ENCODE measurements around the gene TBL1X. TPM values are rescaled to one million over a fixed set of nuclear protein-coding genes. Genes with fewer than 3 reads are reported as not detected.
"Not testable (repeated sequence)": the region's sequence is repeated elsewhere in the genome, so short reads cannot be mapped to it uniquely, and the experiment has no call there.

TBL1X gene
- total RNA-seq, 1 donor from 2014 or later: 11.4 TPM

DNA sequence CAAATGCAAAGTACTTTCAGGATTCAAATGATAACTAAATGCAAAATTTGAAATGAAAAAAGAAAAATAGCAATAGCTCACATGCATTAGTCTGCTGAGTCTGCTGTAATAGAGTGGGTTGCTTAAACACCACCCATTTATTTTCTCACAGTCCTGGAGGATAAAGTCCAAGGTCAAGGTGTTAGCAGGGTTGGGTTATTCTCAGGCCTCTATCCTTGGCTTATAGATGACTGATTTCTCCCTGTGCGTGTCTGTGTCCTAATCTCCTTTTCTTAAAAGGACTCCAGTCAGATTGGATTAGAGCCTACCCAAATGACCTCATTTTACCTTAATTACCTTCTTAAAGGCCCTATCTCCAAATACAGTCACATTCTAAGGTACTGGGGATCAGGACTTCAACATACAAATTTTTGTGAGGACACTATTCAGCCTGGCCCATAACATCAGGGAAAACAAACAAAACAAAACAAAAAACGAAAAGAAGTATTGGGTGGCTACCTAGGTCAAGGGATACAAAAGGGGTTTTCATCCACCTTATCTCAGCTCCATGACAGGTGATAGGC lies 6.3 kb upstream of the TBL1X start:
- DNase-seq (ENCODE audit: low read depth): no peak

DNA sequence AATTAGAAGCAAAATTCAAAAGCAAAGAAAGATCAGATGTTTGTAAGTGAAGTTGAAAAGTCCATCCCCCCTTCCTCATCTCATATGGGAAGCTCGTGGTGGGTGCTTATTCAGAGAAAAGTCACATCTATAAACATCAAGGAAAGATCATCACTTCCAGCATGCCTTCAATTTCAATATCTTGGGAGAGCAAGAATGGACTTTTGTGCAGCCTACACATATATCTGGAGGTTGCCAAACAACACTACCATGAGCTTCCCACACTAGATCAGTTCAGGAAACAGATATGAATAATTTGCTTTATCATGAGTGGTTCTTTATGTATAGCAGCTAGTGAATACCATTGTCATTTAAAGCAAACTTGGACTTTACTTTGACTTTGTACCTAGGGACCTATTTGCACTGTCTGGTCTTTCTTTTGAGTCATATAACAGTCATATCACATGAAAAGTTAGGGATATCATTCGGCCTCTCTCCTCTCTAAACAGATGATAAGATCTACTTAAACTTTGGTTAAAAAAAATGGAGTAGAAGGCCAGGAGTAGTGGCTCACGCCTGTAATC lies 5.6 kb upstream of the TBL1X start:
- no peak for DNase-seq (ENCODE audit: low read depth)

DNA sequence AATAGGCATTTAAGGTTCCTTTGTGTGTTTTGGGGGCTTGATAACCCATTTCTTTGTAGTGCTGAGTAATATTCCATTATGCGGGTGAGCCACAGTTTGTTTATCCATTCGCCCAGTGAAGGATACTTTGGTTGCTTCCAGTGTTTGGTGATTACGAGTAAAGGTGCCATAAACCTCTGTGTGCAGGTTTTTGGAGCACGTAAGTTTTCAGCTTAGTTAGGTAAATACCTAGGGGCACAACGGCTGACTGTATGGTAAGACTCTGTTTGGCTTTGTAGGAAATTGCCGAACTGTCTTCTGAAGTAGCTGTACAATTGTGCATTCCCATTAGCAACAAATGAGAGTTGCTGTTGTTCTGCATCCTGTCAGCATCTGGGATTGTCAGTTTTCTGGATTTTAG lies 3.8 kb upstream of the TBL1X start:
- DNase-seq (ENCODE audit: low read depth): no peak

DNA sequence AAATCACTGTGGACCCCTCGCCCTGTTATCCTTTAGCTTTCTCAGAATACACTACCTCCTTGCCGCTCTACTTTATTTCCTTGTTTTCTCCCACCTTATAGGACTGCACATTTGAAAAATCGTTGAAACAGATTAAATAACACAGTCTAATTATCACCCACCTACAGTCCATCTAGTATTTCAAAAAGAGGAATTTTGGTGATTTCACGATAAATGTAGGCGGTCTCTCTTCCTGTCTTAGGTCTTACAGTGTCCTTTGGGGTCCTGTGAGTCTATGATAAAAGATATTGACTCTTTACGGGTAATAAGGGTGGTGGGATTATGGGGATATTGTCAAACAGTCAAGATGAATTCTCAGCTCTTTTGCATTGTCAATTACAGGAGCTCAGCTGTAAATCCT lies 2.4 kb upstream of the TBL1X start:
- no peak for DNase-seq (ENCODE audit: low read depth)

DNA sequence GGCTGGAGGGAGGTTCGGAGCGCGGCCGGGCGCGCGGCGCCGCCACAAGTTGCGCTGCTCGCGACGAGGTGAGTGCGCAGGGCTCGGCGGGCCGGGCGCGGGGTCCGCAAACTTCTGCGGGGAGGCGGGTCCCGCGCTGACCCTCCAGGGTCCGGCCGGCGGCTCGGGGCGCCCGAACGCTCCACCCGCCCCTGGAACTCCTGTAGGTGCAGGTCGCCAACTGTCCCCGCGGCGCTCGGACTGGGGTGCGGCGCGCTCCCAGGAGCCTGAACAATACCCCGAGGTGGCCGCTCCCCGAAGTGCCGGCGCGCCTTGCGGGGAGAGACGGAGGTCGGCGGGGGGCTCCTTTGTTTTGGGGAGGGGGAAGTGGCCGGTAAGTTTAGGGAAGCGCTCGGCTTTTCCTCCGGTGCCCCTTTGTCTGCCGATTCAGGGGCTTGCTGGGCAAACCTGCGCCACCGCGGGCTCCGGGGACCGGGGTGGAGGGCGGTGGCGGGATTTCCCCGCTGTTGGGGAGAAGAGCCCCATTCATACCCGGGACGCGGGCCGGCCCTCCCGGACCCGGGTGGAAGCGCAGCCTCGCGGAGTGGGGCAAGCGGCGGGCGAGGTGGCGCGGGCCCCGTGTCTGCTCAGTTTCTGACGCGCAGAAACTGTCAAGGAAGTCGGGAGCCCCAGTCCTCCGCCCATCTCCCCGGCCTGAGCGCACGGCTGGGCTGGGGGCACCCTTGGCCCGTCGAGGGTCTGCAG lies 694 bp downstream of the TBL1X start:
- peak; percentile 13 for DNase-seq (ENCODE audit: low read depth)

DNA sequence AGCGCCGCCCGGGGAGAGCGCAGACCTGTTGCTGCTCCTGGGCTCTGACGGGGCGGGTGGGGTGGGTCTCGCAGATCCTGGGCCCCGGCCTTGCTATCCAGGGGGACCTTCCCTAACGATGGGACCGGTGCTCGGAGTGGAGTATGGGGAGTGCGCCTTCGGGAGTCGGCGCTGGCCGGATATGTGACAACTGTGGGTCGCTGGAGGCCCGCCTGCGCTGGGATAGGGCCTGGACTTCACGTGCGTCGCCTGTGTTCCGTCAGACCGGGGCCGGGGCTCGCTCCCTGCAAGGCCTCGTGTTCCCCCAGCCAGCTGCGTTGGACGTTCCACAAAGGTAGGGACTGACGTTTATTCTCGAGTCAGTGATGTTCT lies 1.3 kb downstream of the TBL1X start:
- peak; percentile 28 for DNase-seq (ENCODE audit: low read depth)

DNA sequence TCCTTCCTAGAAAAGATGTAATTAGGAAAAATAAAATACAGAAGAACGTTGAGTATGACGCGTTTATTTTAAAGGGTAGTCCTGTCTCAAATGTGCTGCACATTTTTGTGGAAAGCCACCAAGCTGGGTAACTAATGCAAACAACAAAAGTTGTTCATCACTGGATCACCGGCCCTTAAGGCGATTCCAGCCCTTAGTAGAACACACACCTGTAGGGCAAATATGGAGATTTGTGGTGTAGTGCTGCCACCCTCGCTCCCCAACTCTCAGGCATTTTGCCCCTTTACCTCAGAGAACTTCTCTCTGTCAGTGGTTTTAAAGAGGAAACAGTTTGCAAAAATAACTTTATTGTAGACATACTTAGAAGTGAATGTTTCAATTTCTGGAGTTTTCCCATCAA lies 1.9 kb downstream of the TBL1X start:
- no peak for DNase-seq (ENCODE audit: low read depth)

DNA sequence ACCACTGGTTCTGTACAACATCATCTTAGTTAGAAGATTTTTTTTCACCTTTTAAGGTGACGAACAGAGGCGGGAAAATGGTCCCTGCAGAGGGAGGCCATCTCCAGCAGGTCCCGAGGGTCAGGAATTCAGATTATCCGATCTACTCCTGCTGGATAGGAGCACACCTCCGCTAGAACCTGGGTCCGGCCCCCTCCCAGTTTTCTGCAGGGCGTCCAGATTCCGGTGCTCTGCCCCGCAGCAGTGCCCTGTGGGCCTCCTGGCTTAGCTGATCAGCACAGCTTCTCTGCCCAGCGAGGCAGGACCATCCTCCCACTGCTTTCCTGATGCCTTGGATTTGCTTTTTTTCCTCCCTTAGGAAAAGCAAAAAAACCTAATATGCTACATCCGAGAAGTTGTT lies 2.3 kb downstream of the TBL1X start:
- DNase-seq (ENCODE audit: low read depth): no peak

DNA sequence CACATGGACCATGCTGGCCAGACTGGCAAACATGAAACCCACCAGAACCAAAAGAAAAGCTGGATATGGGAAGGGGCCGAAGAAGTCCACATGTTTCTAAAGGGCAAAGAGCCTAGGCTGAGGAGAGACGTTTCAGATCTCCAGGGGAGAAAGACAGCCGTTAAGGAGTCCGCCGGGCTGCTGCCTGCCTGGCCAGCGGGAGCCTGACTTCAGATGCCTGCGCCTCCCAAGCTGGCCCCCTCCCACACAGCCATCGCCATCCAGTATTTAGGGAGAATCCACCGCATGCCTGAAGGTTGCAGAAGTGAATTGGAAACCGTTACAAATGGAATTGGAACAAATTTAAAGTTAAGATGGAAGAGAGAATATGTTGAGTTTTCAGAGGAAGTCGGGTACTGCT lies 2.9 kb downstream of the TBL1X start:
- DNase-seq (ENCODE audit: low read depth): no peak

DNA sequence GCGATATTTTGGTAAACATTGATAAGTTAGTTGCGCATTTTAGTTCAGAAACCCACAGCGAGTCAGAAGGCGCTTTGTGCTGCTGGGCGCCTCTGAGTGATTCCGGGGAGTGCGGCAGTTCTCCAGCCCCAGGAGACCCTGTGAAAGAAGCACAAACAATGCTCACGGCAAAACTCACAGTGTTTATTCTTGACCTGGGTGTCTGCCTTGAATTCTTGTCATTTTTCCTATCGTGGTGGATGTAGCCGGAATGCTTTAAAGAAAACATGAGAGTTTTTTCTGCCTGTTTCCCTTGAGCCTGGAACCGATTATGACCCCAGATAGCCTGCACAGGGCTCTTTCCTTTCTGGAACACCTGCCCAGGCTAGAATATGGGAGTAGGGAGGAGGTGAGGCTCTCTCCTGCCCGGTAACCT lies 6.7 kb downstream of the TBL1X start:
- DNase-seq (ENCODE audit: low read depth): no peak

DNA sequence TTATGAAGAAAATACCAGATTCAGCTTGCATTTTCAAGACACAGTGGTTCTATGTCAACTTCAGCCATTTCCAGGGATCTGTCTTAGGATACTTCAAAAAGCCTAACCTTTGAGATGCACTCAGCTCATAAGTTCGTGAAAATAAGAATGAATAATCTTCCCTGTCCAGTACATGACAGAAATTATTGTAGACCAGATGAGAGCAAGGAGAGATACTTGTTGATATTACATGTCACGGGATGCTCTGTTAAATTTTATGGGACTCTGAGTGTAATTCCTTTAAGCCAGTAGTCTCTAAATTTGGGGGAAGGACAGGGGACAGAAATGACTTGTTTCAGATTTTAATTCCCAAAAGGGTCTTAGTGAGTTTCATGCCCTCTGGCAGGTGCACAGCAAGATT lies 8.8 kb downstream of the TBL1X start:
- no peak for DNase-seq (ENCODE audit: low read depth)

DNA sequence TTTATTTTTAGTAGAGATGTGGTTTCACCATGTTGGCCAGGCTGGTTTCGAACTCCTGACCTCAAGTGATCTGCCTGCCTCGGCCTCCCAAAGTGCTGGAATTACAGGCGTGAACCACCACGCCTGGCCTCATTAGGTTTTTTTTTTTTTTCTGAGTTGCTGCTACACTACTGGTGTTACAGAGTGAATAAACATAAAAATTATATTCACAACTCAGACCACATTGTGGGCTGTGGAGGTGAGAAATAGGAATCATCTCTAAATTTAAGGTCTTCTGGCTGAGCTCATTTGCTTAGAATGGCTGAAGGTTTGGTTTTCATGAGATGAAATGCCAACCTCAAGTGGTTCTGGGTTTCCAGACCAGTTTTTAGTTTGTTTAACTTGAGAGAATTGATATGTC lies 10.6 kb downstream of the TBL1X start:
- DNase-seq (ENCODE audit: low read depth): not testable (repeated sequence)

DNA sequence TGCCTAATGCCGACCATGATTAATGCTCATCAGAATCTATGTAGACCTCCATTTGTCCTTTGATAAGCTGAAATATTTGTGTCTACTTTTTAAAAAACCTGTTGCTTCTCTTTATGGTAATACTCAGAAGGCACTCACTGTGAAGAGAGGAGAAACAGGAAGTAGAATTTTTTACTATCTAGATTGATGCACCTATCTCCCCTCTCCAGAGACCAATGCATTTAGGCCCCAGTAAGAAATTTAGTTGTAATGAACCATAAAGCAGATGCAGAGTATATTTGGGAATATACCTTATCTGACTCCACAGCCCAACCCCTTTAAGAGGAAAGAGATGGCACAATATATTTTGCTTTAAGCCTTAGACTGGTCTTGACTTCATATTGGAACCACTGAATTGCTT lies 11.1 kb downstream of the TBL1X start:
- DNase-seq (ENCODE audit: low read depth): no peak

DNA sequence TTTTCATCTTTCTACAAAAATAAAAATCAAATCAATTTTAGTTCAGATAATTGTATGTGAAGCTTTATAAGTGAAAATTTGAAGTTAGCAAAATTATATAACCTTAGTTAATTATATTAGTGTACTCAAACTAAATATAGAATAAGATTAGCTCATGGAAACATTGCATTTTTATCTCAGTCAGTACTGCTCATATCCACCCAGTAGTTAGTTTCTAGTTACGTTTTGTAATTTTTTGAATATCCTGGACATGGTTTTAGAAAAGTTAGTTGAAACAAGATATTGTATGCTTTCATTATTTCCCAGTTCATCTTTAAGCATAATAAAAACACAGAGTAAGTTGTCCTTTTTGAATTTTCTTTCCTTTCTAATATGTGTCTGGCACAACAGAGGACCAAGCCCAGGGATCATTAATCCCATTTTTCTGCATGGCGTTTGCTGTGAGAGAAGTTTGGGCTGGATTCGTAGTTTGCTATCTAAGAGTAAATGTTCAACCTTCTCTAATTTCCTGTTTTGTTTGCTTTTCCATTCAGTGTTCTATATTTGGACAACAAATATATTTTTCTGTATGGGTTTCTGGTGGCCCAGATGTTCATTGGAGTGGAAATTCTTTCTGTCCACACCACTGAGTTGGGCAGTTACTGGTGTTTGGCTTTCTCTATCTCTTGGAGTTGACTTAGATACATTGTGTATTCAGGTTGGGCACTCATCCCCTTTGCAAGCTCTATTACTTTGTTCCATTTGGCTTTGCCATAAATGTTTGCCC lies 12.1 kb downstream of the TBL1X start:
- DNase-seq (ENCODE audit: low read depth): no peak

DNA sequence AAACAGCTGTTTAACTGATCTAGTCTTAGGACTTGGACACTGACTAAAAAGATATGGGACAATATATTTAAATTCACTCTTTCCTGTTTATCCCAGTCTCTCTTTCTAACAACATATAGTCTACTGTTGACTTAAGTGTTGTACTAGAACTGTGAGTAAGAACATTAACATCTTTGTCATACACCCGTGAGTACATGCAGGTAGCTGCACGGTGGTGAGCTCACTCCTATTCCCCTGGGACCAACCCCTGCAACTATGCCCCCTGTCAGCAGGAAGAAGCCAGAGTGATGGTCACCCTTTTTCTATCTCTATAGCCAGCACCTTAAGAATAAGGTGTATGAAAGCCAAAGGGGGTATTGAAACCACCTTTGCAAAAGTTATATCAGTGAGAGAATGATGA lies 17.6 kb downstream of the TBL1X start:
- DNase-seq (ENCODE audit: low read depth): no peak

DNA sequence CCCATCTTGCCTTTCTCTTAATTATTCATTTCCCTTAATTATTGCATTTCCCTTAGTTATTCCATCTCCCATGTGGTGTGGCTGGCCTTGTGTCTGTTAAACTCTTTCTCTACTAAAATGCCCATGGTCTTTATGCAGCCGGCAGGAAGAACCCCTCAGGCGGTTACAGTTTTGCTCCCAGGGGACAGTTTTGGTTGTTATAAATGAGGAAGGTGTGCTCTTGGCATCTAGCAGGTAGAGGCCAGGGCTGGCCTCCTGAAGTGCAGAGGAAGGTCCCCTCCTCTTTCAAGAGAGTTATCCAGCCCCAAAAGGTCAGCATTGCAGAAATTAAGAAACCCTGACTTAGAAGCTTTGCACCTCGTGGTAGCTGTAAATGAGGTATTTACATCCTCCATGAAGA lies 18.0 kb downstream of the TBL1X start:
- no peak for DNase-seq (ENCODE audit: low read depth)

DNA sequence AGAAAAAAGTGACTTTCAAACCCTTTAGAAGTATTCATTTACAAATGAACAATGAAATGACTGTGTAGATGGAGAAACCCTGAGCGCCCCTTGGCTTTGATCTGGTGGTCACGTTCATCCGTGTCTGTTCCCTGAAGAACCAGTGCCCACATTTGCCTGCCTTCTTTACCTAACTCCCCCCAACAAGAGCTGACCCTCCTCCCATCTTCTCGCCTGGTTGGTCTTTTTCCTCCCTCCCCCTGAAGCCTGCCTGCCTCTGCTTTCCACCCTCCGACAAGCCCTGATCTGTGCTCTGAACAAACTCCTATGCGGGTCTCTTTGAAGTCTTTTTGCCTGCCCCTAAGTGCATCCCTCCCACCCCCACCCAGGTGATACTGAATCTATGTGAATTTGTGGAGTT lies 18.5 kb downstream of the TBL1X start:
- no peak for DNase-seq (ENCODE audit: low read depth)

DNA sequence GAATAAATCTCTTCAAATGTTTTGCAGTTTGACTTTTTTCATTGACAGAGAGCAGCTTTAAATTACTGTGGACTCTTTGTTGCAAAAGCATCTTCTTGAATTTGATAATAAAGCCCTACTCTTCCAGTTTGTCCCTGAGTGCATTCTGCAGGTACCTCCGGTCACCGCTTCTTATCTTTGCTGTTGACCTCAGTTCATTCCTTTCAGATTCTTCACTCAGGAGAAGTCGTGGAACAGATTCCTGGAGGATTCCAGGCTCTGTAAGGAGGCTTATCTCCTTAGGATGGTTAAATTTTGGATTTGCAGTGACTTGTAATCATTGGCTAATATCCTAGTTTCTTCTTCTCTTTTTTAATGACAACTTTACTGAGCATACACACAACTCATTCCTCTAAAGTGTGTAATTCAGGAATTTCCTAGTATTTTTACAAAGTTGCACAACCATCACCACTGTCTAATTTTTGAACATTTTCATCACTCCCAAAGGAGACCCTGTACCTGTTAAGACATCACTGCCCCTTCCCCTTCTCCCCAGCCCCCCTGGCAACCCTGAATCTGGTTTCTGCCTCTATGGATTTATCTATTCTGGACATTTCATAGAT lies 22.0 kb downstream of the TBL1X start:
- no peak for DNase-seq (ENCODE audit: low read depth)

DNA sequence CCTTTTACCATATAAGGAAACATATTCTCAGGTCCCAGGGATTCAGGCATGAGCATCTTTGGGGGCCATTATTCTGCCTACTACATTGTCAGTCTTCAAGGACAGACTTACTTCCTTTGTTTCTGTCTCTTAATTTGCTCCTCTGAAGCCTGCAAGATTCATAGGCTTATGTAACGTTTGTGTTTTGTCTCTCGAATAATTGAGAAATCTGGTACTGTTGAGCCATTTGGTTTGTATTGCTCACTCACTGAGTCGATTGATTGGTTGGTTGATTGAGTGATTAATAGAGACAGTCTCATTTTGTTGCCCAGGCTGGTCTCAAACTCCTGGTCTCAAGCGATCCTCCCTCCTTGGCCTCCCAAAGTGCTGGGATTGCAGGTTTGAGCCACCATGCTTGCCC lies 23.7 kb downstream of the TBL1X start:
- DNase-seq (ENCODE audit: low read depth): no peak

DNA sequence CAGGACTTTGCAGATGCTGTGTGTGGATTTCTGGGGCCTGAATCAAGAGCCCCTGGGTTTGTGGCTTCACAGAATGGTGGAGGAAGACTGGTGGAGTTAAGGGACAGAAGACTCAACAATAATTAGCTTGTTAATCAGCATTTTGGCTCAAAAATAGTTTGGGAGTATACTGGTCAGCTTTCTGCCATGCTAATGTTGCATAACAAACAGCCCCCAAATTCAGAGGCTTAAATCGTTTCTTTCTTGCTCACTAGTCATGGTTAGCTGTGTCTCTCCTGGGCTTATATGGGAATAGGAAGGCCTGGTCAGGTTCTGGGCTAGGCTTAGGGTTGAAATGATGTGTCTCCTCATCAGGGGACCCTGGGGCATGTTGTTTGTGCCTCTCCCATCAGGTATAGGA lies 24.4 kb downstream of the TBL1X start:
- no peak for DNase-seq (ENCODE audit: low read depth)

DNA sequence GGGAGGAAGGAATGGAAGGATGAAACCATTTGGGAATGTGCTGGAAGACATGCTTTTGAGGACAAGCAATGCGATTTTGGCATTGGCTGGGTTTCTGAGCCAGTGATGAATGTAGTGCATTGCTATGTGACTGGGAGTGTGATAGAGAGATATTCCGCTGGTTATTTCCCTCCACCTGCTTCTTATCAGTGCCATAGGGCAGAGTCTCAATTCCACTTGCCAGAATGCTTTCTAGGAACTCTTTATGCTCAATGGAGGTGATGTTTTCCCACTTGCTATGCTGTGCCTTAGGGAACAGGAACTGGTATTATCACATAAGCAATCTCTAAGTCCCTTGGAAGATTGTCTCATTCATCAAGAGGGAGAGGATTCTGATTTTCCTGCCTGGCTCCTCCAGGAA lies 28.0 kb downstream of the TBL1X start:
- DNase-seq (ENCODE audit: low read depth): no peak

DNA sequence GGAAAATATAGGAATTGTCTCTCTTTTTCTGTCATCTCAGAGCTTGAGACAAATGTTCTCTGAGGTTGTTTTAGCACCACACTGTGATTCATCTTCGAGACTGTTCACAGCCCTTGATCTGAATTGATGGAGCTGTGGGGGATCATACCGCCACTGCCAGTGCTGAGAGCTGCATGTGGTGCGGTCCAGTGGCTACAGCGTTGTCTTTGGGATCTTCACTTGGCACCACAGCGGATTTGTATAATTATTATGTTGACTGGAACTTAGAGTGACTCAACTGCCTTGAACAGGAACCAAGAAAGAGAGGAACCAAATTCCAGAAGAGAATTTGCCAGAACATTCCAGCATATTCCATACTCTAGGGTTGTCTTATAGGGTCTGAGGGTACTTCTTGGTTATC lies 29.1 kb downstream of the TBL1X start:
- no peak for DNase-seq (ENCODE audit: low read depth)

All from myocyte (in vitro differentiated cells).